Natural killer cell (primary cell): ENCODE data around the gene ORC6. TPM values are rescaled to one million over a fixed set of nuclear protein-coding genes. Genes with fewer than 3 reads are reported as not detected.

Experiments used
- ATAC-seq, 3 donors: fragments of 150-1000 bp in 2 of 3; fragments of 200-7000 bp in 1 of 3; cut with Tn5 transposase; 1 replicate in 1 of 3; 2 replicates in 2 of 3; pipeline ENCODE4 v1.10.0; 2021; ENCODE audit warnings: mild to moderate bottlenecking in 2 of 3, moderate library complexity in 2 of 3
- DNase-seq, 2 donors: peaks; one replicate each; pipeline versions ENCODE4 v3.0.0 to v3.0.0-alpha.2; 2013 to 2021; ENCODE audit warnings: mixed read lengths in 1 of 2
- H3K27ac ChIP-seq: one replicate; pipeline ENCODE4 v1.5.1; 2013; ENCODE audit warnings: mild to moderate bottlenecking, low read length
- H3K27me3 ChIP-seq: one replicate; pipeline ENCODE4 v1.6.1; 2013; ENCODE audit warnings: low read length; ENCODE audit not compliant: control insufficient read depth, insufficient read depth
- H3K36me3 ChIP-seq: one replicate; pipeline ENCODE4 v1.6.1; 2013; ENCODE audit warnings: low read length; ENCODE audit not compliant: control insufficient read depth, insufficient read depth
- H3K4me1 ChIP-seq: one replicate; pipeline ENCODE4 v1.6.1; 2013; ENCODE audit warnings: low read length; ENCODE audit not compliant: control insufficient read depth, insufficient read depth
- H3K4me3 ChIP-seq: one replicate; pipeline ENCODE4 v1.5.1; 2013; ENCODE audit warnings: low read length
- H3K9me3 ChIP-seq: one replicate; pipeline ENCODE4 v1.6.1; 2013; ENCODE audit warnings: low read length; ENCODE audit not compliant: control insufficient read depth, insufficient read depth
- H3K27ac Mint-ChIP-seq, 2 donors: one replicate each; pipeline ENCODE4 v1.8.0; 2022; ENCODE audit warnings: mild to moderate bottlenecking in 2 of 2, mixed read lengths in 2 of 2, moderate library complexity in 1 of 2
- H3K27me3 Mint-ChIP-seq, 2 donors: one replicate each; pipeline ENCODE4 v1.8.0; 2022; ENCODE audit warnings: low read depth in 2 of 2, mixed read lengths in 2 of 2
- H3K36me3 Mint-ChIP-seq: one replicate; pipeline ENCODE4 v1.8.0; 2022; ENCODE audit warnings: mixed read lengths
- H3K4me1 Mint-ChIP-seq, 2 donors: one replicate each; pipeline ENCODE4 v1.8.0; 2022; ENCODE audit warnings: mixed read lengths in 2 of 2
- H3K4me3 Mint-ChIP-seq: one replicate; pipeline ENCODE4 v1.8.0; 2022; ENCODE audit warnings: mild to moderate bottlenecking, moderate library complexity, mixed read lengths
- H3K9me3 Mint-ChIP-seq, 2 donors: one replicate each; pipeline ENCODE4 v1.8.0; 2022; ENCODE audit warnings: mixed read lengths in 2 of 2
- WGBS: methylation state at CpG from one replicate; pipeline ENCODE4 v1.1.7; 2013; ENCODE audit warnings: missing lambda C conversion rate; ENCODE audit not compliant: insufficient coverage; 5-methylcytosine and 5-hydroxymethylcytosine counted together
- intact Hi-C: fragments of 100-400 bp; cut with micrococcal nuclease; formaldehyde crosslinking; loops from one replicate; pipeline ENCODE4 v1.14.2; 2022
- total RNA-seq, 4 donors: library from RNA; stranded (reverse); fragments of 120-200 nt in 1 of 4; gene quantifications; one replicate each; pipeline versions ENCODE4 v1.2.3 to v1.2.4, GENCODE V29; 2013 to 2022
- TF ChIP-seq, protein P1 (sequence below): fragments of 200-600 bp; IDR thresholded peaks from one replicate; pipeline ENCODE4 v1.8.0; 2022; ENCODE audit warnings: antibody characterized with exemption

ORC6 gene
- total RNA-seq, 3 donors from 2014 or later (not counting 1 experiment from before 2014, with no cell fraction given), result 2.9 to 11.4 (median 5.9) TPM

DNA sequence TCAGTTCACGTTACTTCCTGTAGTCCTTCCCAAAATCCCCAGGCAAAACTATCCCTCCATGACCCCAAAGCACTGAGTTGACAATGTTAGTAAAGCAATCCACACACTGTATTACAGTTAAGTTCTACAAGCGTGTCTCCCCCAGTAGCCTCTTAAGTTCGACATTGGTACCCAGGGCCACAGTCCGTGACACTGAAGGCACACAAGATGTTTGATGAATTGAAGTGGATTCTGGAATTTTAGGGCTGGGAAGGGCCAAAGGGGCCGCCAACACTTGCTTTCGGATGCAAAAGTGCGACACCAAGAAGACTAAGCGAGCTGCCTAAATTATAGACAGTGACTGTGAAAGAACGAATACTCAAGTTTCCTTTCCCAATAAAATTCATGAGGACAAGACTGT lies 2.0 kb upstream of the ORC6 start:
- Mint-ChIP-seq H3K27me3 (no peaks in the 10 kb centered on the region), H3K36me3 (no peaks in the 10 kb centered on the region), H3K9me3 (no peaks in the 10 kb centered on the region), H3K4me3 (peak overlapping the region; percentile 4), H3K27ac (no peak overlapping the region), H3K4me1 (peaks cover 27 to 35% of the 10 kb centered on the region in 2 donors)
- intact Hi-C loops, result no loop called here
- no peak overlapping the region for H3K27ac ChIP-seq
- peak overlapping the region; percentile 84 for H3K4me3 ChIP-seq
- H3K4me1 ChIP-seq, result peaks cover 22% of the 10 kb centered on the region
- no peak for DNase-seq
- H3K36me3 ChIP-seq, result no peaks in the 10 kb centered on the region
- ATAC-seq, result no peak
- H3K9me3 ChIP-seq, result no peaks in the 10 kb centered on the region
- TF ChIP-seq, protein P1, sequence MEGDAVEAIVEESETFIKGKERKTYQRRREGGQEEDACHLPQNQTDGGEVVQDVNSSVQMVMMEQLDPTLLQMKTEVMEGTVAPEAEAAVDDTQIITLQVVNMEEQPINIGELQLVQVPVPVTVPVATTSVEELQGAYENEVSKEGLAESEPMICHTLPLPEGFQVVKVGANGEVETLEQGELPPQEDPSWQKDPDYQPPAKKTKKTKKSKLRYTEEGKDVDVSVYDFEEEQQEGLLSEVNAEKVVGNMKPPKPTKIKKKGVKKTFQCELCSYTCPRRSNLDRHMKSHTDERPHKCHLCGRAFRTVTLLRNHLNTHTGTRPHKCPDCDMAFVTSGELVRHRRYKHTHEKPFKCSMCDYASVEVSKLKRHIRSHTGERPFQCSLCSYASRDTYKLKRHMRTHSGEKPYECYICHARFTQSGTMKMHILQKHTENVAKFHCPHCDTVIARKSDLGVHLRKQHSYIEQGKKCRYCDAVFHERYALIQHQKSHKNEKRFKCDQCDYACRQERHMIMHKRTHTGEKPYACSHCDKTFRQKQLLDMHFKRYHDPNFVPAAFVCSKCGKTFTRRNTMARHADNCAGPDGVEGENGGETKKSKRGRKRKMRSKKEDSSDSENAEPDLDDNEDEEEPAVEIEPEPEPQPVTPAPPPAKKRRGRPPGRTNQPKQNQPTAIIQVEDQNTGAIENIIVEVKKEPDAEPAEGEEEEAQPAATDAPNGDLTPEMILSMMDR, result no peak
- no peaks in the 10 kb centered on the region for H3K27me3 ChIP-seq
- 90% methylated on average over 9 of the region's 9 CpGs for WGBS

DNA sequence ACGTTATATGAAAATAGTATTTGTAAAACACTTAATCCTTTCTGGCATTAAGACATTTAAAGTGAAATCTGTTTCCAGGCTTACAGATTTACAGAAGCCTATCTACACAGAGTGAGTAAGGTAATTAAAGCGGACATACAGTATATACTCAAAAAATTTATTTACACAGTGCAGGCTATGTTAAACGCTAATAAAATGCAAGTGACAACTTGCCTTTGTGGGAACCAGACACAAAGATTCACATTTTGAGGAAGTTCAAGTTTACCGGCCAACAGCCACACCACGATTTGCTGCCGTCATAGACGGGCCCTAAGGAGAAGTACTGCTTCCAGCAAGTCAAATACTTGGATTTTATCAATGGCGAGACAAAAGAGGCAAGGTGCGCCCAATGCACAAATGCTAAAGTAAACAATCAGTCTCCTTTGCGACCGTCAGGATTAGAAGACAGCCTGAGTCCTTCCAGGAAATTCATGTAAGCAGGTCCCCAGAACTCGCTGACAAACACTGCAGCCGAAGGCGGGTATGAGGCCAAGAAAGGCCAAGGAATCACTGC lies 1.3 kb upstream of the ORC6 start:
- Mint-ChIP-seq H3K27me3 (no peaks in the 10 kb centered on the region), H3K27ac (no peak overlapping the region), H3K4me1 (peaks cover 26 to 33% of the 10 kb centered on the region in 2 donors), H3K36me3 (no peaks in the 10 kb centered on the region), H3K4me3 (no peak overlapping the region), H3K9me3 (no peaks in the 10 kb centered on the region)
- H3K9me3 ChIP-seq, result no peaks in the 10 kb centered on the region
- H3K27ac ChIP-seq, result peak overlapping the region; percentile 94
- under 1% methylated on average over 12 of the region's 14 CpGs for WGBS
- H3K4me1 ChIP-seq, result peaks cover 22% of the 10 kb centered on the region
- peak overlapping the region; percentile 84 for H3K4me3 ChIP-seq
- TF ChIP-seq, protein P1, result no peak
- H3K36me3 ChIP-seq, result no peaks in the 10 kb centered on the region
- no peaks in the 10 kb centered on the region for H3K27me3 ChIP-seq
- DNase-seq (no peak), ATAC-seq (no peak)
- intact Hi-C loops, result loop anchor here (2.0 kb wide), 1 partner anchor 67 kb away; the partner anchor contains the start of gene SHCBP1

DNA sequence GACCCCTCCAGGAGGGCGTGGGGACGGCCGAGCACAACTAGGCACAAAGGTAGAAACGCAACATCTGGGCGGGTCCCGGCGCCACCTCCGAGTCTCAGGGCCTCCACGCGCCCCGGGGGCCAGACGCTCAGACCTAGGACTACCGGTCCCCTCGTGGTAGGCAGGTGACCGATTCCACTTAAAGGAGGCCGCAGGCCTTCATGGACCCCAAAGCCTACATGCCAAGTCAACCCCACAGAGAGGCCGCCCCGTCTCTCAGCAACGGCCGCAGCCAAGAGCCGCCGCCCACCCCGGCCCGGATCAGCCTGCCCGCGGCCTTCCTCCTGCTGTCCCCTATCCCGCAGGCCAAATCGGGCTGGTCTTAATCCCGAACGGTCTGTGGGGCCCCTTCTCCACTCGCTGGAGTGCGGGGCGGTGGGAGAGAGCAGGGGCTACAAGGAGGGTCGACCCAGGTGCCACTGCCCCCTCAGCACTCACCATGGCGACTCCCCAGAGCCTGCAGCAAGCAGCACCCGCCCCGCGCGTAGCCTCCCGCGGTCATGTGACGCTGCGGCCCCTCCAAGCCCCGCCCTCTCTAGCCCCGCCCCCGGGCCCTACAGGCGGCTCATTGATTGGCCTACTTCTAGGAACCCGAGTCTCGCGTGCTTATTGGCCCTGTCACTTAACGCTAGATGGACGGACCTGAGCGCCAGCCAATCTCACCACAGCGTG lies 650 bp upstream of the ORC6 start, which contains the start of gene VPS35:
TSS of gene VPS35 (minus strand) at position 525 of the 711 bp plus-strand sequence. CDS start at position 480, 45 bp downstream.
- peak within 1 kb of the TSS; percentile 94 for H3K27ac ChIP-seq
- intact Hi-C loops, result loop anchor here (1.0 to 2.0 kb wide), 5 partner anchors 16 to 284 kb away; partner anchors contain the start of genes C16orf87, DNAJA2 and SHCBP1
- peaks cover 26 to 33% of the 10 kb centered on the region in 2 donors for H3K4me1 Mint-ChIP-seq
- H3K36me3 ChIP-seq, result no peaks in the 10 kb centered on the region
- WGBS, result under 1% methylated on average over 54 of the region's 54 CpGs
- no peaks in the 10 kb centered on the region for H3K9me3 ChIP-seq
- peak; percentile 98 to 100 for DNase-seq
- TF ChIP-seq, protein P1, result peak; percentile 26
- no peaks in the 10 kb centered on the region for H3K27me3 ChIP-seq
- H3K9me3 Mint-ChIP-seq, result no peaks in the 10 kb centered on the region
- H3K4me3 ChIP-seq, result peak within 1 kb of the TSS; percentile 84
- no peaks in the 10 kb centered on the region for H3K27me3 Mint-ChIP-seq
- no peak within 1 kb of the TSS for H3K27ac Mint-ChIP-seq
- peaks cover 22% of the 10 kb centered on the region for H3K4me1 ChIP-seq
- no peak within 1 kb of the TSS for H3K4me3 Mint-ChIP-seq
- H3K36me3 Mint-ChIP-seq, result no peaks in the 10 kb centered on the region
- ATAC-seq, result peak; percentile 89 to 97 (median 92)
